ENCODE results near the gene FKBP5. TPM values are rescaled to one million over a fixed set of nuclear protein-coding genes. Genes with fewer than 3 reads are reported as not detected.
"Not testable (repeated sequence)": the region's sequence is repeated elsewhere in the genome, so short reads cannot be mapped to it uniquely, and the experiment has no call there.

Gene FKBP5
- total RNA-seq, 3 donors from 2014 or later (not counting 1 experiment from before 2014, with no cell fraction given) = 15.5 to 30.2 (median 27.3) TPM

DNA sequence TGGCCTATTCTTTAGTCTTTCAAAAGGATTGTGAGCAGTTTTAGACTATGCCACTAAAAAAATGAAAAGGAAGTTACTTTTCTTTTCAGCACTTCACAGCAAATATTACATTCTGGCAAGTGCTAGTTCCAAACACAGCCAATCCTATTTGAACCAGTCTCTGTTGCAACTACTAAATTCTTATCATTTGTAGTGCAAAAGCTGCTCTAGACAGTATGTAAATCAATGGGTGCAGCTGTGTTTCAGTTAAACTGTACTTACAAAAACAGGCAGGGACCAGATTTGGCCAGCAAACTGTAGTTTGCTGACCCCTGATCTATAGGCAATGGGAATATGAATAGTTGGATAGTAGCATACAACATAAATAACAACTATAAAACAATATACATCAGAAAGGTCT lies 107.9 kb downstream of the FKBP5 start:
- TF ChIP-seq, protein P1, sequence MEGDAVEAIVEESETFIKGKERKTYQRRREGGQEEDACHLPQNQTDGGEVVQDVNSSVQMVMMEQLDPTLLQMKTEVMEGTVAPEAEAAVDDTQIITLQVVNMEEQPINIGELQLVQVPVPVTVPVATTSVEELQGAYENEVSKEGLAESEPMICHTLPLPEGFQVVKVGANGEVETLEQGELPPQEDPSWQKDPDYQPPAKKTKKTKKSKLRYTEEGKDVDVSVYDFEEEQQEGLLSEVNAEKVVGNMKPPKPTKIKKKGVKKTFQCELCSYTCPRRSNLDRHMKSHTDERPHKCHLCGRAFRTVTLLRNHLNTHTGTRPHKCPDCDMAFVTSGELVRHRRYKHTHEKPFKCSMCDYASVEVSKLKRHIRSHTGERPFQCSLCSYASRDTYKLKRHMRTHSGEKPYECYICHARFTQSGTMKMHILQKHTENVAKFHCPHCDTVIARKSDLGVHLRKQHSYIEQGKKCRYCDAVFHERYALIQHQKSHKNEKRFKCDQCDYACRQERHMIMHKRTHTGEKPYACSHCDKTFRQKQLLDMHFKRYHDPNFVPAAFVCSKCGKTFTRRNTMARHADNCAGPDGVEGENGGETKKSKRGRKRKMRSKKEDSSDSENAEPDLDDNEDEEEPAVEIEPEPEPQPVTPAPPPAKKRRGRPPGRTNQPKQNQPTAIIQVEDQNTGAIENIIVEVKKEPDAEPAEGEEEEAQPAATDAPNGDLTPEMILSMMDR (IDR thresholded peaks at IDR 0.05) = no peak
- peaks cover 6 to 8% of the 10 kb centered on the region in 2 donors for H3K4me1 Mint-ChIP-seq
- no peak for ATAC-seq
- no peaks in the 10 kb centered on the region for H3K27me3 Mint-ChIP-seq (ENCODE audit: low read depth in 2 of 2)
- H3K4me1 ChIP-seq (ENCODE audit: control insufficient read depth, insufficient read depth, low read length) = no peaks in the 10 kb centered on the region
- intact Hi-C loops (cut with micrococcal nuclease) = no loop called here
- H3K27ac ChIP-seq (ENCODE audit: low read length) = no peak overlapping the region
- no peaks in the 10 kb centered on the region for H3K9me3 Mint-ChIP-seq
- H3K4me3 Mint-ChIP-seq = no peak overlapping the region
- H3K36me3 ChIP-seq (ENCODE audit: control insufficient read depth, insufficient read depth, low read length) = peaks cover 14% of the 10 kb centered on the region
- no peak overlapping the region for H3K4me3 ChIP-seq (ENCODE audit: low read length)
- DNase-seq = no peak
- peaks cover 1% of the 10 kb centered on the region for H3K36me3 Mint-ChIP-seq
- H3K9me3 ChIP-seq (ENCODE audit: control insufficient read depth, insufficient read depth, low read length) = no peaks in the 10 kb centered on the region
- no peak overlapping the region for H3K27ac Mint-ChIP-seq
- H3K27me3 ChIP-seq (ENCODE audit: control insufficient read depth, insufficient read depth, low read length) = no peaks in the 10 kb centered on the region

DNA sequence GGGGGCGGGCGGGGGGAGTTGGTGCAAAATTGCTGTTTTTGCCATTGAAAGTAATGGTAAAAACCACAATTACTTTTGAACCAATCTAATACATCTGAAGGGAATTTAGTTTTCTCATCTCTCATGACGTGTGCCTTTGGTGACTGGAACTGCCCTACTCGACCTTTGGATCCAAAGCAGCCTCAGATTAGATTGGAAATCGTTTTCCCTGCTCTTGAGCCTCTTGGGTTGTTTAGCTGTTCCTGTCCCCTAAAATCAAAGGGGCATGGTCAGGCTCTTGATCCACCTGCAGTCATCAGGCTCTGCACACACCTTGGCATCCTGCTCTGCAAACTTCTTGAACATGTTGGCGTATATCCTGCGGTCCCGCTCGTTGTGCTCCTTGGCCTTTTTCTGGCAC lies 112.0 kb downstream of the FKBP5 start:
- Histone ChIP-seq H3K4me1 (ENCODE audit: control insufficient read depth, insufficient read depth, low read length) (no peaks in the 10 kb centered on the region), H3K36me3 (ENCODE audit: control insufficient read depth, insufficient read depth, low read length) (peaks cover 26% of the 10 kb centered on the region), H3K4me3 (ENCODE audit: low read length) (no peak overlapping the region), H3K27me3 (ENCODE audit: control insufficient read depth, insufficient read depth, low read length) (no peaks in the 10 kb centered on the region), H3K9me3 (ENCODE audit: control insufficient read depth, insufficient read depth, low read length) (no peaks in the 10 kb centered on the region), H3K27ac (ENCODE audit: low read length) (no peak overlapping the region)
- ATAC-seq = no peak
- intact Hi-C loops (cut with micrococcal nuclease) = no loop called here
- H3K36me3 Mint-ChIP-seq = peaks cover 9% of the 10 kb centered on the region
- no peak for DNase-seq
- no peaks in the 10 kb centered on the region for H3K9me3 Mint-ChIP-seq
- no peaks in the 10 kb centered on the region for H3K27me3 Mint-ChIP-seq (ENCODE audit: low read depth in 2 of 2)
- H3K27ac Mint-ChIP-seq = no peak overlapping the region
- H3K4me1 Mint-ChIP-seq = no peaks in the 10 kb centered on the region
- TF ChIP-seq, protein P1 (IDR thresholded peaks at IDR 0.05) = no peak
- WGBS (ENCODE audit: insufficient coverage) = 97% methylated on average over 8 of the region's 9 CpGs
- H3K4me3 Mint-ChIP-seq = no peak overlapping the region

DNA sequence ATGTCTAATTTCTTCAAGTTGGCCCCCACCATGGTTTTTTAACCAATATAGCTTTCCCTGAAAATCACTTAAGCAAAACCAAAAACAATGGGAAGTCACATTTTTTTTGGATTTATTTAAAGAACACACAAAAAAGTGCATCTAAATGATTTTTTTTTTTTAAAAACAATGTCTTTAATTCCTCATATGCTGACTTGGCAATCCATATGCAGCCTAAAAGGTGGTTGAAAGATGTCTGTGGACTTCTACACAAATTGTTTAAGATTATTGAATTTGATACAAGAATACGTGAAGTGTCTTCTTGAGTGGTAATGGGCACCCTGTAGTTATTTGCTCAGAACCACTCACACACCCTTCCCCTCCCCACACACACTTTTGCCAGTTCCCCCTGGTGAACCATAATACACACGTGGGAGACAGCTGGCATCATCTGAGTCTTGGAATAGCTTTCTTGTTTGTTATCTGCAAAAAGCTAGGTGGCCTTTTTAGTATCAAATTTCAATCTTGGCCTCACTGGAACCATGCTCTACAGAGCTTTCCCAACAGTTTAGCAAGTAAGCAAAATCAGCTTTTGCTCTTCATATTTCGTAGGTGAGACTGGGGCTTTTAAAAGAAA lies 115.1 kb downstream of the FKBP5 start:
- Histone ChIP-seq H3K36me3 (ENCODE audit: control insufficient read depth, insufficient read depth, low read length) (peaks cover 23% of the 10 kb centered on the region), H3K4me3 (ENCODE audit: low read length) (no peak overlapping the region), H3K27me3 (ENCODE audit: control insufficient read depth, insufficient read depth, low read length) (no peaks in the 10 kb centered on the region), H3K4me1 (ENCODE audit: control insufficient read depth, insufficient read depth, low read length) (no peaks in the 10 kb centered on the region), H3K27ac (ENCODE audit: low read length) (no peak overlapping the region), H3K9me3 (ENCODE audit: control insufficient read depth, insufficient read depth, low read length) (no peaks in the 10 kb centered on the region)
- TF ChIP-seq, protein P1 (IDR thresholded peaks at IDR 0.05) = no peak
- no peaks in the 10 kb centered on the region for H3K9me3 Mint-ChIP-seq
- no peak overlapping the region for H3K27ac Mint-ChIP-seq
- no peaks in the 10 kb centered on the region for H3K4me1 Mint-ChIP-seq
- DNase-seq (no peak), ATAC-seq (no peak)
- intact Hi-C loops (cut with micrococcal nuclease) = no loop called here
- peaks cover 9% of the 10 kb centered on the region for H3K36me3 Mint-ChIP-seq
- H3K27me3 Mint-ChIP-seq (ENCODE audit: low read depth in 2 of 2) = no peaks in the 10 kb centered on the region
- WGBS (ENCODE audit: insufficient coverage) = 100% methylated on average over 3 of the region's 3 CpGs
- no peak overlapping the region for H3K4me3 Mint-ChIP-seq

DNA sequence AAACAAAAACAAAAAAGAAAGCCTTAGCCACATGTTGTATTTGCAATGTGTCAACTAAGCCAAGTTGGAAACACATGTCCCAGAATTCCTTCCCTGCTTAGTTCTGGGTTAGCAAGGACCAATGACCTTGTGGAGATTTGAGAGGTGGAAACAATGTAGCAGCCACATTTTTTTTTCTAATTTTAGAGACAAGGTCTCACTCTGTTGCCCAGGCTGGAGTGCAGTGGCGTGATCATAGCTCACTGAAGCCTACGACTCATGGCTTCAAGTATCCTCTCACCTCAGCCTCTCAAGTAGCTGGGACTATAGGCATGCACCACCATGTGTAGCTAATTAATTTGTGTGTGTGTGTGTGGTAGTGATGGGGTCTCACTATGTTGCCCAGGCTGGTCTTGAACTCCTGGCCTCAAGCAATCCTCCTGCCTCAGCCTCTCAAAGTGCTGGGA lies 117.8 kb downstream of the FKBP5 start:
- DNase-seq; H3K9me3 ChIP-seq (ENCODE audit: control insufficient read depth, insufficient read depth, low read length); H3K27ac ChIP-seq (ENCODE audit: low read length); H3K4me1 Mint-ChIP-seq; H3K4me3 Mint-ChIP-seq; intact Hi-C loops (cut with micrococcal nuclease); H3K27me3 ChIP-seq (ENCODE audit: control insufficient read depth, insufficient read depth, low read length); H3K27ac Mint-ChIP-seq; H3K4me1 ChIP-seq (ENCODE audit: control insufficient read depth, insufficient read depth, low read length); H3K9me3 Mint-ChIP-seq; H3K36me3 Mint-ChIP-seq; ATAC-seq; H3K4me3 ChIP-seq (ENCODE audit: low read length); H3K27me3 Mint-ChIP-seq (ENCODE audit: low read depth in 2 of 2): not testable (repeated sequence)
- peaks cover 13% of the 10 kb centered on the region for H3K36me3 ChIP-seq (ENCODE audit: control insufficient read depth, insufficient read depth, low read length)
- 92% methylated on average over 2 of the region's 2 CpGs for WGBS (ENCODE audit: insufficient coverage)
